ENCODE results near the gene FPGS.

The FPGS gene

GRCh38 chr9:127812936-127813675, 10.4 kb downstream of the FPGS start:
- no peak overlapping the region for H3K4me2 ChIP-seq (ENCODE audit: insufficient read depth, low read length)
- no peaks in the 10 kb centered on the region for H3K9me3 ChIP-seq (ENCODE audit: insufficient read depth, low read length, severe bottlenecking)
- ATAC-seq (ENCODE audit: insufficient read depth, low read depth): no peak
- H3K4me1 ChIP-seq (ENCODE audit: insufficient read depth, low read length): no peaks in the 10 kb centered on the region
- H3K9ac ChIP-seq (ENCODE audit: low read depth, low read length): no peak overlapping the region
- H3K27me3 ChIP-seq (ENCODE audit: insufficient read depth, low read length, poor library complexity): no peaks in the 10 kb centered on the region
- peaks cover under 1% of the 10 kb centered on the region; the same call in 1 of the 2 replicates for H3K79me2 ChIP-seq (ENCODE audit: insufficient read depth, low read length)
- H3K4me3 ChIP-seq (ENCODE audit: low read depth in 1 of 2, low read length in 2 of 2): no peak overlapping the region
- H3K36me3 ChIP-seq (ENCODE audit: insufficient read depth, low read length): peaks cover 72% of the 10 kb centered on the region
- TF ChIP-seq EZH2 (IDR thresholded peaks at IDR 0.05; ENCODE audit: borderline replicate concordance, low read depth, low read length, severe bottlenecking) (no peak), CTCF (IDR thresholded peaks at IDR 0.05; ENCODE audit: borderline replicate concordance, extremely low read depth, low read length, poor library complexity, severe bottlenecking) (no peak)
- H4K20me1 ChIP-seq (ENCODE audit: insufficient read depth, low read length): peaks cover 7% of the 10 kb centered on the region; the same call in 1 of the 2 replicates
- no peak for DNase-seq
- H2AFZ ChIP-seq (ENCODE audit: low read depth, low read length): no peak overlapping the region
- H3K27ac ChIP-seq (ENCODE audit: low read length): no peak overlapping the region

- Histone ChIP-seq H3K36me3 (ENCODE audit: insufficient read depth, low read length) (peaks cover 65% of the 10 kb centered on the region), H3K9me3 (ENCODE audit: insufficient read depth, low read length, severe bottlenecking) (no peaks in the 10 kb centered on the region), H3K27ac (ENCODE audit: low read length) (no peak overlapping the region), H3K27me3 (ENCODE audit: insufficient read depth, low read length, poor library complexity) (no peaks in the 10 kb centered on the region), H3K4me2 (ENCODE audit: insufficient read depth, low read length) (no peak overlapping the region), H3K4me1 (ENCODE audit: insufficient read depth, low read length) (no peaks in the 10 kb centered on the region), H2AFZ (ENCODE audit: low read depth, low read length) (no peak overlapping the region), H3K4me3 (ENCODE audit: low read depth in 1 of 2, low read length in 2 of 2) (no peak overlapping the region), H4K20me1 (ENCODE audit: insufficient read depth, low read length) (peaks cover 7% of the 10 kb centered on the region; the same call in 1 of the 2 replicates), H3K9ac (ENCODE audit: low read depth, low read length) (no peak overlapping the region), H3K79me2 (ENCODE audit: insufficient read depth, low read length) (no peaks in the 10 kb centered on the region)
- TF ChIP-seq EZH2 (IDR thresholded peaks at IDR 0.05; ENCODE audit: borderline replicate concordance, low read depth, low read length, severe bottlenecking): no peak
- no peak for TF ChIP-seq CTCF (IDR thresholded peaks at IDR 0.05; ENCODE audit: borderline replicate concordance, extremely low read depth, low read length, poor library complexity, severe bottlenecking)
- ATAC-seq (ENCODE audit: insufficient read depth, low read depth) (no peak), DNase-seq (no peak)
These were observed 11.1 kb downstream of the FPGS start for GRCh38 chr9:127813686-127814226.

DNA sequence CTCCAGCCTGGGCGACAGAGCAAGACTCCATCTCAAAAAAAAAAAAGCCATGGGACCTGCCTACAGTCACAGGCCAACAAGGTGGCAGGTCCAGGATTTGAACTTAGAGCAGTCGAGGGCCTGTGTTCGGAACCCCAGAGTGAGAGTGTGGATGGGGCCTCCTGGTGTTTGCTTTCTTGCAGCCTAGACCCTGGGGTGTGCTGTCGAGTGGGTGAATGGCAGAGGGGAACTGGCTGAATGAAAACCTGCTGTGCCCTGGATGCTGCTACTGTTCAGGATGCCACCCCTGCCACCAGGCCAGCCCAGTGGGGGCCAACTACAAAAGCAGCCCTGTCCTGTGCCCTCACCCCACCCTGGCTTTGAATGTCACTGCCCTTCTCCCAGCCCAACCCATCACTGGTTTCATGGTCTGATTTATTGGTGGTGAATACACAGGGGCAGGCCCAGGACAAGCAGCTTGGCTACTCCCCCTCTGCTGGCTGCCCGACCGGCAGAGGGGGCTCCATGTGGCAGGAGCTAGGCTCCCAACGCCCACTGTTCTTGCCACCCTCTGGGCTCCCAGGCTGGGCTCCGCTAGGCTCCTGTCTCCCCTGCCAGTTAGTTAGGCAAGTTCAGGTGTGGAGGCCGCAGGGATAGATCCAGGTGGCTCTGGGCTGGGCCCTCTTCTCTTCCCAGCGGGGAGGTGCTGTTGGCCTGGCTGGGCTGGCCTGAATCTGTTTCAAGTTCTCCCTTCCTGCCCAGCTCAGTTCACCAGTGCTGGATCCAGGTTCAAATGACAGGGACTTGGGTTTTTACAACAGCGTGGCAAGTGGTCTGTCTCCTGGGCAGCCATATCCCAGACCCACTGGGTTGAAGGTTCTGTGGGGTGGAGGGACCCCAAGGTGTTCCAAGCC, 12.2 kb downstream of the FPGS start:
- H4K20me1 ChIP-seq (ENCODE audit: insufficient read depth, low read length): peaks cover 7% of the 10 kb centered on the region; the same call in 1 of the 2 replicates
- H3K79me2 ChIP-seq (ENCODE audit: insufficient read depth, low read length): no peaks in the 10 kb centered on the region
- no peak overlapping the region for H3K27ac ChIP-seq (ENCODE audit: low read length)
- no peak for DNase-seq
- H3K4me3 ChIP-seq (ENCODE audit: low read depth in 1 of 2, low read length in 2 of 2): no peak overlapping the region
- H3K4me1 ChIP-seq (ENCODE audit: insufficient read depth, low read length): no peaks in the 10 kb centered on the region
- no peak overlapping the region for H3K9ac ChIP-seq (ENCODE audit: low read depth, low read length)
- no peak for TF ChIP-seq CTCF (IDR thresholded peaks at IDR 0.05; ENCODE audit: borderline replicate concordance, extremely low read depth, low read length, poor library complexity, severe bottlenecking)
- TF ChIP-seq EZH2 (IDR thresholded peaks at IDR 0.05; ENCODE audit: borderline replicate concordance, low read depth, low read length, severe bottlenecking): no peak
- H3K4me2 ChIP-seq (ENCODE audit: insufficient read depth, low read length): no peak overlapping the region
- ATAC-seq (ENCODE audit: insufficient read depth, low read depth): no peak
- no peaks in the 10 kb centered on the region for H3K27me3 ChIP-seq (ENCODE audit: insufficient read depth, low read length, poor library complexity)
- no peaks in the 10 kb centered on the region for H3K9me3 ChIP-seq (ENCODE audit: insufficient read depth, low read length, severe bottlenecking)
- H3K36me3 ChIP-seq (ENCODE audit: insufficient read depth, low read length): peaks cover 58% of the 10 kb centered on the region
- no peak overlapping the region for H2AFZ ChIP-seq (ENCODE audit: low read depth, low read length)

Measured in DND-41 (cell line).